Vagina (tissue), 2 donors: ENCODE measurements around the gene ABCA13. TPM values are rescaled to one million over a fixed set of nuclear protein-coding genes. Genes with fewer than 3 reads are reported as not detected.

Experiments used
- DNase-seq, 2 donors: peaks; one replicate each; pipeline ENCODE4 v3.0.0-alpha.2; 2017; ENCODE audit errors: extremely low spot score in 2 of 2
- H3K27ac ChIP-seq: fragments of 200-600 bp; sonication (generic); one replicate; pipeline ENCODE4 v1.5.1; 2019
- H3K27me3 ChIP-seq: fragments of 200-600 bp; sonication (generic); one replicate; pipeline ENCODE4 v1.5.1; 2019
- H3K36me3 ChIP-seq, 2 donors: fragments of 200-600 bp; sonication (generic); one replicate each; pipeline ENCODE4 v1.5.1; 2017 to 2019
- H3K4me1 ChIP-seq: fragments of 200-600 bp; sonication (generic); one replicate; pipeline ENCODE4 v1.5.1; 2019
- H3K4me3 ChIP-seq, 2 donors: fragments of 200-600 bp; sonication (generic); 1 replicate in 1 of 2; 2 replicates in 1 of 2; pipeline ENCODE4 v1.5.1; 2016 to 2019
- H3K9me3 ChIP-seq: fragments of 200-600 bp; sonication (generic); one replicate; pipeline ENCODE4 v1.5.1; 2019
- POLR2A ChIP-seq, 2 donors: fragments of 450-650 bp; IDR thresholded peaks; one replicate each; pipeline ENCODE4 v1.6.1; 2017; ENCODE audit warnings: antibody characterized with exemption in 2 of 2, mild to moderate bottlenecking in 2 of 2, moderate library complexity in 2 of 2
- POLR2AphosphoS5 ChIP-seq, 2 donors: sonication (generic); formaldehyde crosslinking; IDR thresholded peaks; one replicate each; pipeline ENCODE4 v1.9.0; 2017; ENCODE audit warnings: antibody characterized with exemption in 2 of 2, mild to moderate bottlenecking in 2 of 2, low read depth in 1 of 2; ENCODE audit not compliant: insufficient read depth in 1 of 2
- intact Hi-C: fragments of 100-400 bp; cut with DNase I; formaldehyde crosslinking; loops from one replicate; pipeline ENCODE4 v1.15.1; 2023
- total RNA-seq: library from RNA; depleted of rRNA; stranded (reverse); fragments of >200 nt; gene quantifications from one replicate; pipeline ENCODE4 v1.2.3, GENCODE V29; 2016
- TF ChIP-seq, protein P1 (sequence below), 3 experiments: fragments of 450-650 bp in 2 of 3; fragments of 200-600 bp in 1 of 3; sonication (generic) in 1 of 3; IDR thresholded peaks; one replicate each; pipeline ENCODE4 v1.5.1; 2017 to 2019; ENCODE audit warnings: antibody characterized with exemption in 3 of 3, mild to moderate bottlenecking in 2 of 3, moderate library complexity in 2 of 3

Gene ABCA13
- total RNA-seq, 1 donor from 2014 or later, result under 0.01 TPM

DNA sequence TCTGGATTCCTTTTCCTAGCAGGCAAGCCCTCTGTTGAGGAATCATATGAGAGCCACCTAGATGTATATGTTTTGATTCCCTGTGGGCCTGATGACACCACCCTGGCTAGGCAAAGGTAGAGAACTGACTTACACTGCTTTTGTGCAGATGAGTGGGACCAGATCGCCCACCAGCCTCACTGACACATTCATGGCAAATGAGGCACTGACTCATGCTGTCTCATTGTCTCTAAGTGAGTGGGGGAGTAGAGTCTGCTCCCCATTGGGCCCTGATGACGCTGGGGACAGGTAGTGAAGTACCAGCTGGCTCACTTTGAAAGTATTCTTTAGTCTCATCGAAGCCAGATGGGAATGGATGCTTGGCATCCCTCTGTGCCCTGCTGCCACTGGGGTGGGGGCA lies 326.3 kb downstream of the ABCA13 start:
- Histone ChIP-seq H3K36me3 (no peaks in the 10 kb centered on the region), H3K27me3 (no peaks in the 10 kb centered on the region), H3K4me1 (no peaks in the 10 kb centered on the region), H3K27ac (no peak overlapping the region), H3K9me3 (no peaks in the 10 kb centered on the region), H3K4me3 (no peak overlapping the region)
- DNase-seq, result no peak
- TF ChIP-seq POLR2A (IDR thresholded peaks at IDR 0.05) (no peak), POLR2AphosphoS5 (IDR thresholded peaks at IDR 0.05; ENCODE audit: insufficient read depth in 1 of 2, low read depth in 1 of 2) (no peak)
- TF ChIP-seq, protein P1, sequence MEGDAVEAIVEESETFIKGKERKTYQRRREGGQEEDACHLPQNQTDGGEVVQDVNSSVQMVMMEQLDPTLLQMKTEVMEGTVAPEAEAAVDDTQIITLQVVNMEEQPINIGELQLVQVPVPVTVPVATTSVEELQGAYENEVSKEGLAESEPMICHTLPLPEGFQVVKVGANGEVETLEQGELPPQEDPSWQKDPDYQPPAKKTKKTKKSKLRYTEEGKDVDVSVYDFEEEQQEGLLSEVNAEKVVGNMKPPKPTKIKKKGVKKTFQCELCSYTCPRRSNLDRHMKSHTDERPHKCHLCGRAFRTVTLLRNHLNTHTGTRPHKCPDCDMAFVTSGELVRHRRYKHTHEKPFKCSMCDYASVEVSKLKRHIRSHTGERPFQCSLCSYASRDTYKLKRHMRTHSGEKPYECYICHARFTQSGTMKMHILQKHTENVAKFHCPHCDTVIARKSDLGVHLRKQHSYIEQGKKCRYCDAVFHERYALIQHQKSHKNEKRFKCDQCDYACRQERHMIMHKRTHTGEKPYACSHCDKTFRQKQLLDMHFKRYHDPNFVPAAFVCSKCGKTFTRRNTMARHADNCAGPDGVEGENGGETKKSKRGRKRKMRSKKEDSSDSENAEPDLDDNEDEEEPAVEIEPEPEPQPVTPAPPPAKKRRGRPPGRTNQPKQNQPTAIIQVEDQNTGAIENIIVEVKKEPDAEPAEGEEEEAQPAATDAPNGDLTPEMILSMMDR (IDR thresholded peaks at IDR 0.05), result no peak
- intact Hi-C loops, result no loop called here

DNA sequence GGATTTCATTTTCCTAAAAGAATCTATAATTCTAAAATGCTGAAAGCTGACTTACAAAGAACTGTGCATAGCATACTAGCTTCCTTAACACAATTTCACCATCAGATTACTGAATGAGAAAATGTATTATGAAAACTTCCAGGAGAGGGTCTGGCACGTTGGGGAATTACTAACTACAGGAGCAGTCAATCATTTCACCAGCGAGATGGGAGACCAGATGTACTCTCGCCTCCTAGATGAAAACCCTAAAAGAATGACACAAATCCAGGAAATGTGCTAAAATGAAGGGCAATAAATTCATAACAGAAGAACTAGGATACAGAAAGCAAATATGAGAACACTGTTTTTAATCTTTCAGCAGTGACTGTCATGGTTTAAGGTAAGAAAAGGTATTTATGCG lies 330.8 kb downstream of the ABCA13 start:
- Histone ChIP-seq H3K9me3 (no peaks in the 10 kb centered on the region), H3K27me3 (no peaks in the 10 kb centered on the region), H3K4me1 (no peaks in the 10 kb centered on the region), H3K36me3 (no peaks in the 10 kb centered on the region), H3K4me3 (no peak overlapping the region), H3K27ac (no peak overlapping the region)
- no peak for TF ChIP-seq POLR2AphosphoS5 (IDR thresholded peaks at IDR 0.05; ENCODE audit: insufficient read depth in 1 of 2, low read depth in 1 of 2)
- TF ChIP-seq POLR2A (IDR thresholded peaks at IDR 0.05), result no peak
- TF ChIP-seq, protein P1 (IDR thresholded peaks at IDR 0.05), result no peak
- intact Hi-C loops, result no loop called here
- no peak for DNase-seq

DNA sequence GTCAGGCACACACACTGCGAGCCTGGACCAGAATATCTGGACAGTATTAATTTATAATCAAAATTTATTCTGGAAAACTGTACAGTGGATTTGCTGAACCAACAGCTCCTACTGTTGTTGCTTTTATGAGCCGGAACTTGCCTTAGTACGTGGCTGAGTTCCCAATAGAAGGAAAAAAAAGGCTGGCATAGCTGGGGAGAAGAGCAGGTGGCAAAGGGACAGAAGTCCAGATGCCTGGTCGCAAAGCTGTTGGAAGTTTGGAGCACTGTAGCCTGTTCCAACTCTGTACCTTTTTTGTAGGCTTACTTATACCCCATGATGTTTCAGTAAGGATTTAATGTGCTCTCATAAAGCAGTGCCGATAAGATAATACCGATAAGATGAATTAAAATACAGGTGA lies 333.8 kb downstream of the ABCA13 start:
- no peaks in the 10 kb centered on the region for H3K4me1 ChIP-seq
- H3K9me3 ChIP-seq, result no peaks in the 10 kb centered on the region
- H3K4me3 ChIP-seq, result no peak overlapping the region
- no peaks in the 10 kb centered on the region for H3K36me3 ChIP-seq
- TF ChIP-seq, protein P1 (IDR thresholded peaks at IDR 0.05), result no peak
- TF ChIP-seq POLR2AphosphoS5 (IDR thresholded peaks at IDR 0.05; ENCODE audit: insufficient read depth in 1 of 2, low read depth in 1 of 2) (no peak), POLR2A (IDR thresholded peaks at IDR 0.05) (no peak)
- DNase-seq, result no peak
- no peaks in the 10 kb centered on the region for H3K27me3 ChIP-seq
- no peak overlapping the region for H3K27ac ChIP-seq
- intact Hi-C loops, result no loop called here

DNA sequence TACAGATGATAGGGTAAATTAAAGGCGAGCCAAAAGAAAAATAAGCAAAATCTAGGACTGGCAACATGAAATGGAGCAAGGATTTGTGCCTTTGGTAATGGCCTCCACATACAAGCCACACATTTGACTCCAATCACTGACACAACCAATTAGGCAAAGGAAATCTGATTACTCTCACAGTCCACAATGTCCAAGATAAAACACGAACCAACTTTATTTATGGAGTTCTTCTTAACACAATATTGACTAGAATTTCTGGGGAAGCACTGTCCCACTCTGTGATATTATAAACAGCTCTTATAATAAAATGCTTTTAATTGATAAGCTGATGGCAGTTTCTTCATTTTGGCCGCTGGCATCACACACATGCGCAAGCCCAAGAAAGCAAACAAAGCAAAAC lies 334.2 kb downstream of the ABCA13 start:
- H3K9me3 ChIP-seq, result no peaks in the 10 kb centered on the region
- no peak overlapping the region for H3K27ac ChIP-seq
- no peak overlapping the region for H3K4me3 ChIP-seq
- no peaks in the 10 kb centered on the region for H3K4me1 ChIP-seq
- TF ChIP-seq, protein P1 (IDR thresholded peaks at IDR 0.05), result no peak
- TF ChIP-seq POLR2A (IDR thresholded peaks at IDR 0.05) (no peak), POLR2AphosphoS5 (IDR thresholded peaks at IDR 0.05; ENCODE audit: insufficient read depth in 1 of 2, low read depth in 1 of 2) (no peak)
- H3K27me3 ChIP-seq, result no peaks in the 10 kb centered on the region
- H3K36me3 ChIP-seq, result no peaks in the 10 kb centered on the region
- intact Hi-C loops, result no loop called here
- no peak for DNase-seq

DNA sequence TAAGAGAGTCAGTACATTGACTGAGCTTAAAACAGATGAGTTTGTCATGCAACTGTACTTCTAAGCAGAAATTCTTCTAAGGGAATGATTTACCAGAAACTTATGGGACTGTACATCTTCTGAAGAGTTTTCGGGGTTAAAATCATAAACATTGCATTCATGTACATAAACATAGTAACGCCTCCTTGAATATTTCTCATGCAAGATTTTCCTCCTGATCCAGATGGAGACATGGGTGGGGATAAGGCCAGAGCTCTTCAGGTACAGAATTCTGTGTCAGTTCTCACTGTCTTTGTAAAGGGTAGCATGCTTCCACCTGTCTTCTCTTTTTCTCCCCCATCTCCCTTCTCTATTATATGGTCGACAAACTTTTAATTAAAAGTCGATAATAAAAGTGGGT lies 335.3 kb downstream of the ABCA13 start:
- DNase-seq, result no peak
- Histone ChIP-seq H3K9me3 (no peaks in the 10 kb centered on the region), H3K4me1 (peaks cover 6% of the 10 kb centered on the region), H3K36me3 (no peaks in the 10 kb centered on the region), H3K27me3 (no peaks in the 10 kb centered on the region), H3K4me3 (no peak overlapping the region), H3K27ac (no peak overlapping the region)
- TF ChIP-seq POLR2AphosphoS5 (IDR thresholded peaks at IDR 0.05; ENCODE audit: insufficient read depth in 1 of 2, low read depth in 1 of 2) (no peak), POLR2A (IDR thresholded peaks at IDR 0.05) (no peak)
- TF ChIP-seq, protein P1 (IDR thresholded peaks at IDR 0.05), result no peak
- intact Hi-C loops, result no loop called here
